HepG2 (cell line): ENCODE results near the gene HNRNPUL2. TPM values are rescaled to one million over a fixed set of nuclear protein-coding genes. Genes with fewer than 3 reads are reported as not detected.

Experiments
- ATAC-seq: fragments of 200-7000 bp; cut with Tn5 transposase; 3 replicates; pipeline ENCODE4 v1.9.1; 2020; ENCODE audit warnings: mild to moderate bottlenecking, moderate library complexity
- BruUV-seq: library from RNA; stranded (reverse); fragments of 400-500 nt; replicated peaks from 2 replicates; lab custom pipeline; 2021; lab: Mats Ljungman, UMichigan
- CTCF ChIA-PET: fragments of 300-600 bp; formaldehyde crosslinking; extraction: SDS; loops from one replicate; lab custom pipeline; 2021; ENCODE audit warnings: low total read pairs, inconsistent platforms, low intra/inter-chr PET ratio; lab: Yijun Ruan, JAX
- POLR2A ChIA-PET: fragments of 350-600 bp; sonication (Branson Sonifier 250); formaldehyde crosslinking; loops from one replicate; lab custom pipeline; 2020; ENCODE audit warnings: antibody characterized with exemption, inconsistent platforms; lab: Yijun Ruan, JAX
- DNase-seq: peaks from one replicate; pipeline ENCODE4 v3.0.0-alpha.2; 2015; ENCODE audit warnings: low spot score
- FAIRE-seq: peaks from 3 replicates; lab custom pipeline; 2011; peaks lifted over from hg19 to GRCh38; lab: Jason Lieb, UNC
- H2AFZ ChIP-seq: one replicate; pipeline ENCODE4 v1.6.1; 2011; ENCODE audit warnings: low read length, inconsistent platforms
- H3K27ac ChIP-seq: fragments of 300-600 bp; 3 replicates; pipeline ENCODE4 v1.8.0; 2011; ENCODE audit warnings: mixed run types, mild to moderate bottlenecking, mixed read lengths, low read length, inconsistent platforms; ENCODE audit not compliant: insufficient read depth; ENCODE audit errors: extremely low read length
- H3K27me3 ChIP-seq, 2 experiments: fragments of 200-600 bp in 1 of 2; 2 replicates in 1 of 2; 3 replicates in 1 of 2; pipeline versions ENCODE4 v1.6.0 to v1.8.0; 2011; ENCODE audit warnings: low read length in 2 of 2, mild to moderate bottlenecking in 2 of 2, moderate library complexity in 2 of 2, inconsistent platforms in 1 of 2; ENCODE audit not compliant: insufficient read depth in 2 of 2, control insufficient read depth in 1 of 2
- H3K36me3 ChIP-seq, 2 experiments: fragments of 200-600 bp in 1 of 2; replicated peaks in 1 of 2; 2 replicates in 1 of 2; 3 replicates in 1 of 2; pipeline versions ENCODE4 v1.5.1 to v1.8.0; 2011; ENCODE audit warnings: low read length in 2 of 2, inconsistent platforms in 1 of 2; ENCODE audit not compliant: insufficient read depth in 2 of 2, control insufficient read depth in 1 of 2
- H3K4me1 ChIP-seq: 2 replicates; pipeline ENCODE4 v1.5.1; 2012; ENCODE audit warnings: low read length, inconsistent platforms; ENCODE audit not compliant: insufficient read depth
- H3K4me2 ChIP-seq: 2 replicates; pipeline ENCODE4 v1.6.0; 2011; ENCODE audit warnings: low read depth, low read length, inconsistent platforms
- H3K4me3 ChIP-seq, 3 experiments: fragments of 200-600 bp in 1 of 3; sonication (generic), shearing (Covaris generic) in 1 of 3; replicated peaks in 1 of 3; 2 replicates each; pipeline ENCODE4 v1.5.1; 2011 to 2016; ENCODE audit warnings: low read length in 3 of 3, inconsistent platforms in 2 of 3, low read depth in 2 of 3, mild to moderate bottlenecking in 2 of 3, control low read depth in 1 of 3, mixed read lengths in 1 of 3; ENCODE audit not compliant: insufficient read depth in 1 of 3
- H3K79me2 ChIP-seq: one replicate; pipeline ENCODE4 v1.6.1; 2011; ENCODE audit warnings: low read length, inconsistent platforms; ENCODE audit not compliant: insufficient read depth
- H3K9ac ChIP-seq: 2 replicates; pipeline ENCODE4 v1.6.0; 2011; ENCODE audit warnings: mild to moderate bottlenecking, low read depth, low read length, inconsistent platforms; ENCODE audit not compliant: insufficient read depth
- H3K9me3 ChIP-seq: 2 replicates; pipeline ENCODE4 v1.5.1; 2012; ENCODE audit warnings: mild to moderate bottlenecking, low read length
- H4K20me1 ChIP-seq: 2 replicates; pipeline ENCODE4 v1.6.0; 2011; ENCODE audit warnings: inconsistent platforms, mild to moderate bottlenecking, low read length, moderate library complexity; ENCODE audit not compliant: insufficient read depth
- ARHGAP35 ChIP-seq: sonication (generic); formaldehyde crosslinking; IDR thresholded peaks from 2 replicates; pipeline ENCODE4 v1.9.0; 2022; ENCODE audit warnings: mild to moderate bottlenecking, inconsistent platforms, moderate library complexity, missing genetic modification reagents, borderline replicate concordance
- CC2D1A ChIP-seq: sonication (generic); formaldehyde crosslinking; IDR thresholded peaks from 2 replicates; pipeline ENCODE4 v1.8.1; 2023; ENCODE audit warnings: mild to moderate bottlenecking, missing genetic modification reagents
- HINFP ChIP-seq: sonication (generic); formaldehyde crosslinking; IDR thresholded peaks from 2 replicates; pipeline ENCODE4 v1.4.0; 2020; ENCODE audit warnings: low read depth, mild to moderate bottlenecking, missing genetic modification reagents
- NFATC3 ChIP-seq: sonication (generic); formaldehyde crosslinking; IDR thresholded peaks from 2 replicates; pipeline ENCODE4 v1.5.1; 2020; ENCODE audit warnings: mild to moderate bottlenecking, missing genetic modification reagents
- NFIC ChIP-seq: IDR thresholded peaks from 2 replicates; pipeline ENCODE4 v1.6.1; 2012; ENCODE audit warnings: mild to moderate bottlenecking, low read length, inconsistent platforms
- PLRG1 ChIP-seq: fragments of 450-650 bp; conservative IDR thresholded peaks from 2 replicates; pipeline ENCODE4 v1.6.1; 2016
- POLR2AphosphoS5 ChIP-seq: IDR thresholded peaks from 2 replicates; pipeline ENCODE4 v1.6.1; 2012; ENCODE audit warnings: low read depth, low read length
- RBM39 ChIP-seq: fragments of 200-400 bp; formaldehyde crosslinking; IDR thresholded peaks from one replicate; pipeline ENCODE4 v1.6.1; 2018; ENCODE audit warnings: antibody characterized with exemption, mild to moderate bottlenecking, low read depth, low read length; ENCODE audit not compliant: poor library complexity, severe bottlenecking
- SNAI1 ChIP-seq: sonication (generic); formaldehyde crosslinking; IDR thresholded peaks from 2 replicates; pipeline ENCODE4 v1.5.0; 2020; ENCODE audit warnings: mild to moderate bottlenecking, missing genetic modification reagents, borderline replicate concordance
- STAG1 ChIP-seq: sonication (generic); formaldehyde crosslinking; IDR thresholded peaks from 2 replicates; pipeline ENCODE4 v1.4.0; 2020; ENCODE audit warnings: missing genetic modification reagents
- U2AF2 ChIP-seq: fragments of 200-400 bp; formaldehyde crosslinking; IDR thresholded peaks from 2 replicates; pipeline ENCODE4 v1.6.1; 2017; ENCODE audit warnings: low read depth, mild to moderate bottlenecking, low read length
- WIZ ChIP-seq: sonication (generic); formaldehyde crosslinking; IDR thresholded peaks from 2 replicates; pipeline ENCODE4 v1.5.1; 2020; ENCODE audit warnings: mild to moderate bottlenecking, missing genetic modification reagents
- ZBTB20 ChIP-seq: sonication (generic); formaldehyde crosslinking; IDR thresholded peaks from 2 replicates; pipeline ENCODE4 v1.8.1; 2023; ENCODE audit warnings: missing genetic modification reagents, low read depth, mild to moderate bottlenecking, borderline replicate concordance
- ZNF124 ChIP-seq: sonication (generic); formaldehyde crosslinking; IDR thresholded peaks from 2 replicates; pipeline ENCODE4 v1.4.0; 2020; ENCODE audit warnings: missing genetic modification reagents
- WGBS: methylation state at CpG from one replicate; pipeline ENCODE4 v1.1.6; 2017; ENCODE audit warnings: low lambda C conversion rate; 5-methylcytosine and 5-hydroxymethylcytosine counted together
- in situ Hi-C: cut with HindIII; loops from 2 replicates; pipeline ENCODE4 v1.10.0; 2017; ENCODE audit warnings: low pct_unique_long_range_greater_than_20kb; ENCODE audit not compliant: extremely low pct_ligation_motif_present
- intact Hi-C: fragments of 100-400 bp; cut with micrococcal nuclease; formaldehyde crosslinking; loops from one replicate; pipeline ENCODE4 v1.10.0; 2022; ENCODE audit not compliant: unreplicated experiment
- polyA plus RNA-seq, 8 experiments: library from polyadenylated mRNA; depleted of rRNA in 3 of 8; stranded (reverse) in 7 of 8; unstranded in 1 of 8; fragments of >200 nt; fragmentation: Illumina TruSeq in 4 of 8; extraction: Trizol in 4 of 8; gene quantifications; 2 replicates each; pipeline versions ENCODE4 v1.2.1 to v1.2.3, GENCODE V29; 2011 to 2016; ENCODE audit warnings: low read depth in 4 of 8, missing spikeins in 1 of 8, mixed read lengths in 1 of 8; ENCODE audit not compliant: insufficient read depth in 1 of 8
- total RNA-seq, 5 experiments: library from RNA; depleted of rRNA; stranded (reverse); fragments of >200 nt; fragmentation: Illumina TruSeq; extraction: Trizol; gene quantifications; 2 replicates each; pipeline ENCODE4 v1.2.3, GENCODE V29; 2016; ENCODE audit warnings: low read depth in 1 of 5
- TF ChIP-seq, protein P1 (sequence below): sonication (generic); formaldehyde crosslinking; IDR thresholded peaks from 2 replicates; pipeline ENCODE4 v1.8.0; 2022; ENCODE audit warnings: missing genetic modification reagents, mild to moderate bottlenecking, borderline replicate concordance
- TF ChIP-seq, protein P2 (sequence below): sonication (generic); formaldehyde crosslinking; IDR thresholded peaks from 2 replicates; pipeline ENCODE4 v1.4.0; 2020; ENCODE audit warnings: missing genetic modification reagents, borderline replicate concordance
- TF ChIP-seq, protein P3 (sequence below): IDR thresholded peaks from 2 replicates; pipeline ENCODE4 v1.6.1; 2018; ENCODE audit warnings: missing genetic modification reagents, mild to moderate bottlenecking, missing compliant biosample characterization

HNRNPUL2 gene
- total and polyA plus RNA-seq, 2 of the 13 experiments (the other 11 are each of a cell fraction or from before 2014, with no cell fraction given), result 8.4 to 9.6 TPM

GRCh38 chr11:62671608-62672389, 55.5 kb downstream of the HNRNPUL2 start, which contains the start of the genes LBHD1 and UQCC3:
LBHD1 (minus strand) TSS chr11:62672267; CDS start chr11:62670031, 2,236 bp downstream.
UQCC3 (plus strand) TSS chr11:62671673; CDS start chr11:62671746, 73 bp downstream.
- Histone ChIP-seq H4K20me1 (no peaks in the 10 kb centered on the region; the same call in 1 of the 2 replicates), H3K27me3 (no peaks in the 10 kb centered on the region; a peak in 1 of 5 replicates), H3K9ac (peak within 1 kb of the TSS; percentile 96), H3K4me2 (peak within 1 kb of the TSS; percentile 76), H3K4me3 (peak within 1 kb of the TSS; percentile 76 to 98 (median 91)), H3K9me3 (no peaks in the 10 kb centered on the region), H3K27ac (peak within 1 kb of the TSS; percentile 90), H2AFZ (peak within 1 kb of the TSS; percentile 80), H3K4me1 (peaks cover 59% of the 10 kb centered on the region), H3K36me3 (peaks cover 0 to 12% of the 10 kb centered on the region in 2 experiments; a peak in 2 of 5 replicates), H3K79me2 (peaks cover 31% of the 10 kb centered on the region)
- POLR2A ChIA-PET, result interaction anchor here (0.9 to 6.6 kb wide), 32 partner anchors 8 to 247 kb away, joined by 3 to 53 read pairs (median 6); partner anchors contain the start of genes AHNAK, B3GAT3, EEF1G and GANAB
- FAIRE-seq (peak; percentile 66), DNase-seq (peak; percentile 79), ATAC-seq (peak; percentile 83)
- BruUV-seq, result TSS peak; percentile 49
- WGBS, result 0% methylated on average over 8 of the region's 59 CpGs
- CTCF ChIA-PET, result no interaction called here
- intact Hi-C loops, result no loop called here
- in situ Hi-C loops, result no loop called here
- TF ChIP-seq CC2D1A (CRISPR knock-in tag) (no peak), U2AF2 (no peak), STAG1 (0 out of 2 replicates have a peak, but pooled peaks have one; percentile 4), ZNF124 (CRISPR knock-in tag) (no peak), HINFP (CRISPR knock-in tag) (no peak), ZBTB20 (CRISPR knock-in tag) (no peak; the same call in 1 of the 2 replicates), POLR2AphosphoS5 (peak; percentile 91), PLRG1 (no peak), NFIC (no peak), RBM39 (peak; percentile 86), NFATC3 (CRISPR knock-in tag) (no peak; the same call in 1 of the 2 replicates), WIZ (CRISPR knock-in tag) (peak; percentile 84), SNAI1 (CRISPR knock-in tag) (0 out of 2 replicates have a peak, but pooled peaks have one; percentile 6), ARHGAP35 (CRISPR knock-in tag) (0 out of 2 replicates have a peak, but pooled peaks have one; percentile 38)
- TF ChIP-seq, protein P1, sequence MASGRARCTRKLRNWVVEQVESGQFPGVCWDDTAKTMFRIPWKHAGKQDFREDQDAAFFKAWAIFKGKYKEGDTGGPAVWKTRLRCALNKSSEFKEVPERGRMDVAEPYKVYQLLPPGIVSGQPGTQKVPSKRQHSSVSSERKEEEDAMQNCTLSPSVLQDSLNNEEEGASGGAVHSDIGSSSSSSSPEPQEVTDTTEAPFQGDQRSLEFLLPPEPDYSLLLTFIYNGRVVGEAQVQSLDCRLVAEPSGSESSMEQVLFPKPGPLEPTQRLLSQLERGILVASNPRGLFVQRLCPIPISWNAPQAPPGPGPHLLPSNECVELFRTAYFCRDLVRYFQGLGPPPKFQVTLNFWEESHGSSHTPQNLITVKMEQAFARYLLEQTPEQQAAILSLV, result peak; percentile 71; the same call in 1 of the 2 replicates
- TF ChIP-seq, protein P2, sequence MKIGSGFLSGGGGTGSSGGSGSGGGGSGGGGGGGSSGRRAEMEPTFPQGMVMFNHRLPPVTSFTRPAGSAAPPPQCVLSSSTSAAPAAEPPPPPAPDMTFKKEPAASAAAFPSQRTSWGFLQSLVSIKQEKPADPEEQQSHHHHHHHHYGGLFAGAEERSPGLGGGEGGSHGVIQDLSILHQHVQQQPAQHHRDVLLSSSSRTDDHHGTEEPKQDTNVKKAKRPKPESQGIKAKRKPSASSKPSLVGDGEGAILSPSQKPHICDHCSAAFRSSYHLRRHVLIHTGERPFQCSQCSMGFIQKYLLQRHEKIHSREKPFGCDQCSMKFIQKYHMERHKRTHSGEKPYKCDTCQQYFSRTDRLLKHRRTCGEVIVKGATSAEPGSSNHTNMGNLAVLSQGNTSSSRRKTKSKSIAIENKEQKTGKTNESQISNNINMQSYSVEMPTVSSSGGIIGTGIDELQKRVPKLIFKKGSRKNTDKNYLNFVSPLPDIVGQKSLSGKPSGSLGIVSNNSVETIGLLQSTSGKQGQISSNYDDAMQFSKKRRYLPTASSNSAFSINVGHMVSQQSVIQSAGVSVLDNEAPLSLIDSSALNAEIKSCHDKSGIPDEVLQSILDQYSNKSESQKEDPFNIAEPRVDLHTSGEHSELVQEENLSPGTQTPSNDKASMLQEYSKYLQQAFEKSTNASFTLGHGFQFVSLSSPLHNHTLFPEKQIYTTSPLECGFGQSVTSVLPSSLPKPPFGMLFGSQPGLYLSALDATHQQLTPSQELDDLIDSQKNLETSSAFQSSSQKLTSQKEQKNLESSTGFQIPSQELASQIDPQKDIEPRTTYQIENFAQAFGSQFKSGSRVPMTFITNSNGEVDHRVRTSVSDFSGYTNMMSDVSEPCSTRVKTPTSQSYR, result no peak
- TF ChIP-seq, protein P3, sequence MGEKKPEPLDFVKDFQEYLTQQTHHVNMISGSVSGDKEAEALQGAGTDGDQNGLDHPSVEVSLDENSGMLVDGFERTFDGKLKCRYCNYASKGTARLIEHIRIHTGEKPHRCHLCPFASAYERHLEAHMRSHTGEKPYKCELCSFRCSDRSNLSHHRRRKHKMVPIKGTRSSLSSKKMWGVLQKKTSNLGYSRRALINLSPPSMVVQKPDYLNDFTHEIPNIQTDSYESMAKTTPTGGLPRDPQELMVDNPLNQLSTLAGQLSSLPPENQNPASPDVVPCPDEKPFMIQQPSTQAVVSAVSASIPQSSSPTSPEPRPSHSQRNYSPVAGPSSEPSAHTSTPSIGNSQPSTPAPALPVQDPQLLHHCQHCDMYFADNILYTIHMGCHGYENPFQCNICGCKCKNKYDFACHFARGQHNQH (CRISPR knock-in tag), result peak; percentile 77; the same call in 1 of the 2 replicates
